Esophagus squamous epithelium (tissue), 5 donors: ENCODE results near the gene SCNN1B. TPM values are rescaled to one million over a fixed set of nuclear protein-coding genes. Genes with fewer than 3 reads are reported as not detected.

Experiments
- DNase-seq: peaks from one replicate; lab custom pipeline; 2025; lab: John Stamatoyannopoulos, UW
- H3K27ac ChIP-seq, 4 donors: fragments of 200-600 bp; sonication (generic); one replicate each; pipeline ENCODE4 v1.5.1; 2016 to 2019; ENCODE audit warnings: mild to moderate bottlenecking in 1 of 4
- H3K27me3 ChIP-seq, 4 donors: fragments of 200-600 bp; sonication (generic); 1 replicate in 3 of 4; 2 replicates in 1 of 4; pipeline versions ENCODE4 v1.5.1 to v1.6.0; 2017 to 2021; ENCODE audit warnings: antibody characterized with exemption in 1 of 4
- H3K36me3 ChIP-seq, 3 donors: fragments of 200-600 bp; sonication (generic); one replicate each; pipeline ENCODE4 v1.5.1; 2016 to 2019
- H3K4me1 ChIP-seq, 3 donors: fragments of 200-600 bp; sonication (generic); one replicate each; pipeline ENCODE4 v1.5.1; 2017 to 2019
- H3K4me3 ChIP-seq, 4 donors: fragments of 200-600 bp; sonication (generic); 1 replicate in 3 of 4; 2 replicates in 1 of 4; pipeline ENCODE4 v1.5.1; 2016 to 2019; ENCODE audit warnings: mild to moderate bottlenecking in 2 of 4, moderate library complexity in 1 of 4
- H3K9me3 ChIP-seq, 3 donors: fragments of 200-600 bp; sonication (generic); one replicate each; pipeline ENCODE4 v1.5.1; 2016 to 2019
- POLR2A ChIP-seq, 4 donors: fragments of 450-650 bp; IDR thresholded peaks; one replicate each; pipeline ENCODE4 v1.6.1; 2017; ENCODE audit warnings: antibody characterized with exemption in 4 of 4, mild to moderate bottlenecking in 4 of 4, moderate library complexity in 3 of 4
- WGBS, 2 donors: methylation state at CpG; one replicate each; pipeline ENCODE4 v1.1.5; 2018; 5-methylcytosine and 5-hydroxymethylcytosine counted together
- intact Hi-C: fragments of 100-400 bp; cut with DNase I; formaldehyde crosslinking; loops from one replicate; pipeline ENCODE4 v1.15.0; 2022
- total RNA-seq, 4 donors: library from RNA; depleted of rRNA; stranded (reverse); fragments of >200 nt; gene quantifications; one replicate each; pipeline ENCODE4 v1.1.0, GENCODE V29; 2016
- TF ChIP-seq, protein P1 (sequence below), 6 experiments: fragments of 450-650 bp in 4 of 6; fragments of 200-600 bp in 2 of 6; sonication (generic) in 2 of 6; IDR thresholded peaks; one replicate each; pipeline ENCODE4 v1.5.1; 2016 to 2019; ENCODE audit warnings: antibody characterized with exemption in 6 of 6, mild to moderate bottlenecking in 4 of 6, moderate library complexity in 4 of 6
- donor health status: DM: yes; HTN: yes; CAD: no.

SCNN1B gene
- total RNA-seq, 4 donors from 2014 or later = 24.9 to 86.8 (median 36.2) TPM

DNA sequence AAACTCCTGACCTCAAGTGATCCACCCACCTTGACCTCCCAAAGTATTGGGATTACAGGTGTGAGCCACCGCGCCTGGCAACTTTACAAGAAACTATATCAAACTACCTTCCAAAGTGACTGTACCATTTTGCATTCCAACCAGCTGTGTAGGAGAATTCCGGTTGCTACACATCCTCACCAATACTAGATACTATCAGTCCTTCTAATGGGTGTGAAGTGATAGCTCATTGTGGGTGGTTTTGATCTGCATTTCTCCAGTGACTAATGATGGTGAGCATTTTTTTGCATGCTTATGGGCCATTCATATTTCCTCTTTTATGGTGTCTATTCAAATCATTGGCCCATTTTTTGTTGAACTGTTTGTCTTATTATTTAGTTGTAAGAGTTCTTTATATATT is 37.7 kb downstream of the SCNN1B start:
- DNase-seq = no peak

DNA sequence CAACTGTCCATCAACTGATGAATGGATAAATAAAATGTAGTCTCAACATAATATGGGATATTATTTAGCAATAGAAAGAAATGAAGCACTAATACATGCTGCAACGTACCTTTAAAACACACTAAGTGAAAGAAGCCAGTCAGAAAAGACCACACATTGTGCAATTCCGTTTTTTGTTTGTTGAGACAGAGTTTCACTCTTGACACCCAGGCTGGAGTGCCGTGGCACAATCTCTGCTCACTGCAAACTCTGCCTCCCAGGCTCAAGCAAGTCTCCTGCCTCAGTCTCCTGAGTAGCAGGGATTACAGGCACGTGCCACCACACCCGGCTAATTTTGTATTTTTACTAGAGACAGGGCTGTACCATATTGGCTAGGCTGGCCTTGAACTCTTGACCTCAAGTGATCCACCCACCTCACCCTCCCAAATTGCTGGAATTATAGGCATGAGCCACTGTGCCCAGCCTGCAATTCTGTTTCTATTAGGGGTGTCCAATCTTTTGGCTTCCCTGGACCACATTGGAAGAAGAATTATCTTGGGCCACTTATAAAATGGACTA is 40.1 kb downstream of the SCNN1B start:
- Histone ChIP-seq H3K4me3 (no peak overlapping the region), H3K4me1 (peaks cover 0 to 6% (median 0%) of the 10 kb centered on the region in 3 donors), H3K9me3 (no peaks in the 10 kb centered on the region), H3K36me3 (no peaks in the 10 kb centered on the region), H3K27ac (no peak overlapping the region), H3K27me3 (no peaks in the 10 kb centered on the region)
- TF ChIP-seq, protein P1, sequence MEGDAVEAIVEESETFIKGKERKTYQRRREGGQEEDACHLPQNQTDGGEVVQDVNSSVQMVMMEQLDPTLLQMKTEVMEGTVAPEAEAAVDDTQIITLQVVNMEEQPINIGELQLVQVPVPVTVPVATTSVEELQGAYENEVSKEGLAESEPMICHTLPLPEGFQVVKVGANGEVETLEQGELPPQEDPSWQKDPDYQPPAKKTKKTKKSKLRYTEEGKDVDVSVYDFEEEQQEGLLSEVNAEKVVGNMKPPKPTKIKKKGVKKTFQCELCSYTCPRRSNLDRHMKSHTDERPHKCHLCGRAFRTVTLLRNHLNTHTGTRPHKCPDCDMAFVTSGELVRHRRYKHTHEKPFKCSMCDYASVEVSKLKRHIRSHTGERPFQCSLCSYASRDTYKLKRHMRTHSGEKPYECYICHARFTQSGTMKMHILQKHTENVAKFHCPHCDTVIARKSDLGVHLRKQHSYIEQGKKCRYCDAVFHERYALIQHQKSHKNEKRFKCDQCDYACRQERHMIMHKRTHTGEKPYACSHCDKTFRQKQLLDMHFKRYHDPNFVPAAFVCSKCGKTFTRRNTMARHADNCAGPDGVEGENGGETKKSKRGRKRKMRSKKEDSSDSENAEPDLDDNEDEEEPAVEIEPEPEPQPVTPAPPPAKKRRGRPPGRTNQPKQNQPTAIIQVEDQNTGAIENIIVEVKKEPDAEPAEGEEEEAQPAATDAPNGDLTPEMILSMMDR (IDR thresholded peaks at IDR 0.05) = no peak
- TF ChIP-seq POLR2A (IDR thresholded peaks at IDR 0.05) = no peak
- WGBS, 2 donors = 58 to 65% methylated on average over 5 of the region's 5 CpGs
- intact Hi-C loops = no loop called here
- DNase-seq = no peak

More for the DNA sequence above, 37.7 kb downstream of the SCNN1B start:
- no peak overlapping the region for H3K4me3 ChIP-seq
- WGBS, 2 donors = 75 to 97% methylated on average over 3 of the region's 3 CpGs
- no peaks in the 10 kb centered on the region for H3K9me3 ChIP-seq
- H3K36me3 ChIP-seq = no peaks in the 10 kb centered on the region
- H3K4me1 ChIP-seq = peaks cover 0 to 21% (median 7%) of the 10 kb centered on the region in 3 donors
- TF ChIP-seq POLR2A (IDR thresholded peaks at IDR 0.05) = no peak
- TF ChIP-seq, protein P1 (IDR thresholded peaks at IDR 0.05) = no peak
- intact Hi-C loops = no loop called here
- H3K27me3 ChIP-seq = no peaks in the 10 kb centered on the region
- no peak overlapping the region for H3K27ac ChIP-seq

DNA sequence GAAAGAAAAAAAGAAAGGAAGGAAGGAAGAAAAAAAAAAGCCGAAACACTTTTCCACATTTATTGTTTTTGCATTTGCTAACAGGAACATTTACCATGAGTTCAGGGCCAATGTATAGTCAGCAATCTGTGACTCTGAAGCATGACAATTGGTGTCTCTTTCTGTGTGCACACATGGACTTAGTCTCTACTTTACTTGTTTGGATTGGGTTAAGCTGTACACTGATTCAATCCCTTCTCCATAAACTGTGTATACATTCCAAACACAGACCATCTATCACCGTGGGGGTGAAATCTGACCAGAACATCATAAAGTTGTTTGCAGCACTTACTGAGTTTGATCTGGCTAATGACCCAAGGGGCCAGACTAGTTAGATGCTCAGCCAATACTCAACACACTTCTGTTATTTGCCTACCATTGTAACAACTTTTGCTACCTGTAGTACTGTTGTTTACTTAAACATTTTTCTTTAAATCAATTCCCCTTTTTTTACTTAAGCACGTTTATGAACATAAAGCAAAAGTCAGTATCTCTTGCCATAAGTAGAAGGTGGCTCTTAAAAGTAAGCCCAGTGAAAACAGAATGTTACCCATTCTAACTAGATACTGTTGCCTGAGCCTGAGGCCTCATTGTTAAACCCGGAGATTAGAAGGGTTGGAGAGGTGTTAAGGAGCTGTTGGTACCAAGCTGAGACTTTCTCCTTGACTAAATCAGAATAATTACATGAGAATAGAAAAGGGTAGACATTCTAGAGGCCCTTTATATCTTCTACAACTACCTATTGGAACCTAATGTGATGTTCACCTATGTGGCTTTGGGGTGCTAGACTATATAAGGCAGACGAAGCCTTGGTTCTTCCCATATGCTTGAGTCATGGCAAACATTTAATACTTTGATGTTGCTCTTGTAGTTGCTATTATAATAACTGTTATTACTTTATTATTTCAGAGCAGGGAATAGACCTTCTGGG is 41.8 kb downstream of the SCNN1B start:
- Histone ChIP-seq H3K4me3 (no peak overlapping the region), H3K9me3 (no peaks in the 10 kb centered on the region), H3K27me3 (no peaks in the 10 kb centered on the region), H3K27ac (no peak overlapping the region), H3K36me3 (peaks cover 0 to 7% (median 0%) of the 10 kb centered on the region in 3 donors), H3K4me1 (peaks cover 0 to 6% (median 0%) of the 10 kb centered on the region in 3 donors)
- TF ChIP-seq POLR2A (IDR thresholded peaks at IDR 0.05) = no peak
- TF ChIP-seq, protein P1 (IDR thresholded peaks at IDR 0.05) = no peak
- 59 to 64% methylated on average over 5 of the region's 5 CpGs for whole genome bisulfite sequencing, 2 donors
- no peak for DNase-seq
- intact Hi-C loops = no loop called here

DNA sequence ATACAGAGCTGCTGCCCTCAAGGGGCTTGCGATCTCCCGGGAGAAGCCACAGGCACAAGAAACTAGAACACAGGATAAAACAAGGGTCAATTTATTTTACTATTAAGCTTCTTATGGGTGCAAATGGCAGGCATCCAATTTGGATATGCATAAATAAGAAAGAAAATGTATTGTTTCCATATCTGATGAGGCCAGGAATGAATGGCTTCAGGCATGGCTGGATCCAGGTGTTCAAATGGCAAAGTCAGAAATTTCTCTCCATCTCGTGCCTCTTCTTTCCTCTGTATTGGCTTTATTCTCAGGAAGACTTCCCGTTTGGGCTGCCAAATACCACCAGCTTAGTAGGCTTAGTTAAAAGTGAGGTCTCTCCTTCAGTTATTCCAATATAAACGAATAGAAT is 43.1 kb downstream of the SCNN1B start:
- no peak overlapping the region for H3K4me3 ChIP-seq
- H3K9me3 ChIP-seq = no peaks in the 10 kb centered on the region
- peaks cover 0 to 6% (median 0%) of the 10 kb centered on the region in 3 donors for H3K4me1 ChIP-seq
- H3K27ac ChIP-seq = no peak overlapping the region
- WGBS, 2 donors = 66 to 77% methylated on average over 5 of the region's 5 CpGs
- peaks cover 0 to 18% (median 0%) of the 10 kb centered on the region in 3 donors for H3K36me3 ChIP-seq
- TF ChIP-seq POLR2A (IDR thresholded peaks at IDR 0.05) = no peak
- TF ChIP-seq, protein P1 (IDR thresholded peaks at IDR 0.05) = no peak
- no peak for DNase-seq
- no peaks in the 10 kb centered on the region for H3K27me3 ChIP-seq
- intact Hi-C loops = no loop called here
